Hematopoietic multipotent progenitor cell treated with erythropoietin and hydrocortisone succinate and interleukin-3 and kit ligand, for 15 days (in vitro differentiated cells): Measurements from ENCODE around the gene DSCAM.

ENCODE experiments used
- DNase-seq: peaks from one replicate; pipeline ENCODE4 v3.0.0-alpha.2; 2015; ENCODE audit warnings: low spot score

Gene DSCAM

DNA sequence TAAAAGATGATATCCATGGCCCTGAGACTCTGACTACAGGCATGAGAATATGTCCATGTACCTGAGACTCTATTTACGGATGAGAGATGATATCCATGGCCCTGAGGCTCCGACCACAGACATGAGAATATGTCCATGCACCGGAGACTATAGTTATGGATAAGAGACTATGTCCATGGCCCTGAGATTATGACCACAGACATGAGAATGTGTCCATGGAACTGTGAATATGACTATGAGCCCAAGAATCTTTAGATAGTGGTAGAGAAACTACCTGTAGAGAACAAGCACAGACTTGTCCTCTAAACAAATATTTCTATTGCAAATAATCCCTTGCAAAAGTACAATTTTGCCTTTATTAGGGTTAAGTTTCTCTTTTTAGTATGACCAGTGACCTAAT lies 716.5 kb downstream of the DSCAM start:
- DNase-seq: no peak

GRCh38 chr21:40129809-40130208 lies 717.1 kb downstream of the DSCAM start:
- no peak for DNase-seq

GRCh38 chr21:40128891-40129290 lies 718.1 kb downstream of the DSCAM start:
- no peak for DNase-seq

DNA sequence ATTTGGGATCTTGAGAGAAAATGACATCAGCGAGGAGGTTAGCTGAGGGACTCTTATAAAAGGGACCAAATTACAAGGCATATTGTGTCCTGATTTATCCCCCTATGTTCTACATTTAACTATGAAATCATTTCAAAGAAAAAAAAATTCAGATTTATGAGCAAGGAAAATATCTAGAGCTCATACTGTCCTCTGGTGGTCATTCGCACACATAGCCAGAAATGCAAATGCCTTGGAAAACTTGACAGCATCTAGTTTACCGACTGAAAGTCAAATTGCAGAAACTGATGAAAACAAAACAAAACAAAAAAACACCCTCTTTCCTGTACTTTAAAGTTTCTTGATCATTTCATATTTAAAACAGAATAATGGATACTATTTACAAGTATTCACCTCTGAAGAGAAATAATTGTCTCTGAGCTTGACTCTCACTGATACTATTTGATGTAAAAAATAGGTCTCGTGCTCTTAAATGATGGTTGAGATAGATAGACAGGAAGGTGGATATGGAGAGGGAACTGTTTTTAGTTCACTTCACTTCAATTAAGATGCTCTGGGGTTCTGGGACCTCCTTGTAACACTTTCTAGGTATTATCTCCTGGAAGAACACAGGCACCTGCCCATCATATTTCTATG lies 725.9 kb downstream of the DSCAM start:
- no peak for DNase-seq

DNA sequence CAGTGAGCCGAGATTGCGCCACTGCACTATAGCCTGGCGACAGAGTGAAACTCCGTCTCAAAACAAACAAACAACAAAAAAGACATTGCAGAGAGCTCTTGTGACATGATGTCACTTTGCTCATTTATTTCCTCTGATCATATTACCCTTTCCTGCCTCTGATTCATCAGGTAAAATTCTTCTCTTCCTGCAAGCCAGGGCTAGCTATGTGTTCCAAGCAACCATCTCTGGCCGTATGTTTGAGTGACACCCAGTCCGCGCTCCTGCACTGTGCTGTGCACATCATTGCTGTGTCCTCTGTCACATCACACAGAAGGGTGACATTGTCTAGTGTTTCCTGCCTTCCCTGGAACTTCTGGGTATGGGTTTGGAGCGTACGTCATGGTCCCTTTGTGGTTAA lies 728.4 kb downstream of the DSCAM start:
- no peak for DNase-seq

DNA sequence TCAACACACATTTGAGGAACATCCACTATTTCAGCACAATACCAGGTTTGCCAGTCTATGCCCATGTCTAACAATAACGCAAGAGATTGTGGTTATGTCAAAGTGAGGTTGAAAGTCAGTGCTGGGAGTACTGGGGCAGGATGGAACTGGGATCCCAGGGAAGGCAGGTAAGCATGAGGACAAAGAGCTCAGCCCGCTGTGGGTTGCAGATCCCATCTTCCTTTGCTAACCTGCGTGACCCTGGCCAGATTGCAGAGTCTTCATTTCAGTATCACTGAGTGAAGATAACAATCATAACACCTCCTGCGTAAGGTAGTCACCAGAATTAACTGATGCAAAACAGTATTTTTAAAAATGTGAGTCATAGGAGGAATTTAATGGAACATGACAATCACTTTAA lies 729.7 kb downstream of the DSCAM start:
- no peak for DNase-seq

GRCh38 chr21:40115775-40116174 lies 731.2 kb downstream of the DSCAM start:
- DNase-seq: no peak

- DNase-seq: no peak
Measured at GRCh38 chr21:40102682-40103081, 744.3 kb downstream of the DSCAM start.

DNA sequence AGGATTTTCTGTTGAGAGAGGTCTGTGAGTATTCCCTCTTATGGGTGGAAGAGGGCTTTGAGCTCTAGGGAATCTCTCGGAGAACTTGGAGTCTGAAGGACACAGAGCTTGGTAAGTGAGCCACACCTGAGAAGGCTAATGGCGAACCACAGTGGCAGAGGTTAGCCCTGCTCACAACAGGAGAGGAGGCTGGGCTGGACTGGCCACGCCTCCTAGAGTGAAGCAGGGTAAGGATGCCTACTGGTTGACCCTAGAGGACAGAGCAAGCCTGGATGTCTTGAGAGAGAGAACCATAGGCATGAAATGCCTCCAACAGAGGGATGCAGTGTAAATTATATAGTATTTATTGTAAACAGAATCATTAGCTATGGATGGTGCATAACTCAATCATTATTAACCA lies 747.1 kb downstream of the DSCAM start:
- DNase-seq: no peak

DNA sequence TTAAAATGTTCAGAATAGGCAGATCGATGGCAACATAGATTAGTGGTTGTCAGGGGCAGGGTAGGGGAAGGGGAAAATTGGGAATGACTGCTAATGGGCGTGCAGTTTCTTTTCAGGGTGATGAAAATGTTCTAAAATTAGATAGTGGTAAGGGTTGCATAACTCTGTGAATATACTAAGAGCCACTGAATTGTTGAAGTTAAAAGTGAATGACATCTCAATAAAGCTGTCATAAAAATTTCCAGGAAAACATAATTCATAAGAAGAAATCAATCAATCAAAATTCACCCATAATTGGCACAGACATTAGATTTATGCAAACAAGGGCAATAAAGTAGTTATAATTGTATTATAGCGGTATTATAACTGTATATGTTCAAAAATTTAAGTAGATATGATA lies 751.5 kb downstream of the DSCAM start:
- DNase-seq: no peak

DNA sequence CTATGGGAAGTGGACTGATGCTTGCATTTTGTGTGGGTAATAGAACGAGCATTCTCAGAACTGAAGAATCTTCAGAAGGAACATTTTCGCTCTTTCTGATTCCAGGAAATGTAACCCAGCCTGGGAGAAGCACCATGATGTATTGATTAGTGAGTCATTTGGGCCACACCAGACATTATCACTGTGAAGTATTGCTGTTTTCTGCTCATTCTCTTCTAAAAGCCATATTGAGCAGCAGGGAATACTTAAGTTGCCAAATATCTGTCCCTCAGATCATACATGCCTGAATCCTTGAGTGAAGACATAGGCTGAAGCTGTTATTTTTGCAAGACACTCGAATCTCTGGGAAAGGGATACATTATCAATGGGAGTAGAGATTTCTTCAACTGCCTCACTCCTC lies 766.6 kb downstream of the DSCAM start:
- DNase-seq: no peak

GRCh38 chr21:40074710-40075109 lies 772.2 kb downstream of the DSCAM start:
- no peak for DNase-seq

GRCh38 chr21:40074198-40074597 lies 772.8 kb downstream of the DSCAM start:
- DNase-seq: no peak

GRCh38 chr21:40073642-40074041 lies 773.3 kb downstream of the DSCAM start:
- DNase-seq: no peak

GRCh38 chr21:40070871-40071270 lies 776.1 kb downstream of the DSCAM start:
- DNase-seq: no peak

- DNase-seq: no peak
Measured at GRCh38 chr21:40067751-40068150, 779.2 kb downstream of the DSCAM start.

DNA sequence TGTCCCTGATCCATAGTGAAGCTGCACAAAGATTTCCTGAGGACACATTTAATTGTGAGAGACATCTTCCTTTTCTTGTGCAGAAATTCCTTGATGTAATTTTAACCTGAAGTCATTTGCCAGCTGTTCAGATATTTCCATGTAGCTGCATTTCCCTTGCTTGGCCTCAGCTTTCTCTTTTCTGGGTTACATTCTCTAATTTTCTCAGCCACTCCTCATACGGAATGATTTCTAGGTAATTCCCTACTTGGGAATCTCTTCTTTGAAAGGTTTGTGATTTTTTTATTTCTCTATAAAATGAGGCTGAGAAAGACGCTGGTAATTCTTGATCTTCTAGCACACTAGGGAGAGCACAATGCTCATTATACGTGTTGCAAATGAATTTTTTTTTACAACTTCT lies 780.7 kb downstream of the DSCAM start:
- DNase-seq: no peak

DNA sequence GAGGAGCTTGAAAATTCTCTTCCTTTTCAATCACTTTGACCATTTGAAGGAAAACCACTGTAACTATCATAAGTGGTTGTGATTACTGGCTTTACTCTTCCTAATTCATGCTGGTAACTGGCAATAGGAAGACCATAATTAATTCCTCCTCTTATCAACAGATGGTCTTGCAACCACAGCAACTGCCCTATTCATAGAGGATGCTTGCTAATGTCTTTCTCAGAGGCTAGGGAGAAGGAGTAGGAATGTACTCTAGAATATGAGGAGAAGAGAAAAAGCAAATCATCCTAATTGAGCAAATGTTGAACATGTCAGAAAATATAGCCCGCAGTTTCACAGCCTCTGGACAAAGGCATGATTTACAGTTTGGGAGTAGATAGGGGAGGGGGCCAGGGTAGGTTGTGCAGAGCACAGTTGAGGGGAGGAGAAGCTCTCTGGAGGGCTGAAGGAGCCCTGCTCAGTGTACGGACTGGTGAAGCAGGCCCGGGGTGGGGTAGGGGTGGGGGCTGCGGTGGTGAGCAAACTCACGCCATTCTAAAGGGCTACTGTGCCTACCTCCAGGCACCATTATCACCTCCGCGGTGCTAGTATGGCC lies 786.8 kb downstream of the DSCAM start:
- no peak for DNase-seq

- no peak for DNase-seq
Measured at GRCh38 chr21:40057331-40057730, 789.6 kb downstream of the DSCAM start.

DNA sequence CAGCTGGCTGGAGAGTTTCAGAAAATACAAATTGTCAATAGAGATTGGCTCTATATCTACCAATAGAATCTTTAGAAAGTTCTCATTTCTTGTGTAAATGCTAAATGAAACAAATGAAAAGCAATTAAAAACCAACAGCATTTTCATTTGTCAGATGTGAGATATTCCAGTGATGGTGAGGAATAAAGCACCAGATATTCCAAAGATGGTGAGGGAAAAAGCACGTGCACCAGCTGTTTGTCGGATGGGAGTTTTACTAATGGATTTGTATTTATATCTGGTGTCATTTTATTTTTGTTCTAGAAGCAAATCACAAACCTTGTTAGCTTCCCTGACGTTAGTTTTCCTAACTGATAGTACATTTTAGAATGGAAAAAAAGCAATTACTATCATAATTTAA lies 790.9 kb downstream of the DSCAM start:
- no peak for DNase-seq

- DNase-seq: no peak
Measured at GRCh38 chr21:40054403-40054802, 792.6 kb downstream of the DSCAM start.

GRCh38 chr21:40053007-40053406 lies 794.0 kb downstream of the DSCAM start:
- no peak for DNase-seq

- no peak for DNase-seq
Measured at GRCh38 chr21:40052276-40052675, 794.7 kb downstream of the DSCAM start.

DNA sequence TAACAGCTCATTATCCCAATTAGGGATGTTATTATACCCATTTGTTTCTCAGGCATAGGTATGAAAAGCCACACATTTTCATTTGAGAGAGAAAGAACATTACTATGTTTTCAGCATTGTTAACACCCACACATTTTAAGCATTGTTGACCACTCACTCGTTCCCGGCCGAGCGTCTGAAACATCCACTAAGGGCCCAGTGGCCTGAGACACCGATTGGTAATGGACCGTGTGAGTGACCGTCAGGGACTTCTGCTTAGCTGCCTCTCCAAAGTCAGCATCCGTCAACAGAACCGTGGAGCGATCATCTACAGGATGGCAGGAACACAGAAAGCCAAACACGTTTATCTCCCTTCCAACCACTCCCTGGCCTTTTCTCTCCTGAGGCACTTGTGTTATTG lies 795.2 kb downstream of the DSCAM start:
- DNase-seq: no peak
